HL-60 (cell line): ENCODE results near the gene NAXE.
A peak's percentile ranks its signal among the peaks of the same experiment; 100 is the strongest.

Experiments used
- DNase-seq, 2 experiments: peaks; one replicate each; pipeline ENCODE4 v3.0.0-alpha.2; 2010 to 2020; ENCODE audit warnings: low read depth in 1 of 2, low spot score in 1 of 2
- H3K27ac ChIP-seq: fragments of 250-450 bp; sonication (Bioruptor Pico); replicated peaks from 2 replicates; pipeline ENCODE4 v1.5.1; 2020; ENCODE audit warnings: mild to moderate bottlenecking, moderate library complexity
- H3K27me3 ChIP-seq: fragments of 250-450 bp; sonication (Bioruptor Pico); 2 replicates; pipeline ENCODE4 v1.5.1; 2021; ENCODE audit warnings: mild to moderate bottlenecking, moderate library complexity; ENCODE audit not compliant: insufficient read depth, poor library complexity, severe bottlenecking
- H3K4me3 ChIP-seq: replicated peaks from 2 replicates; pipeline ENCODE4 v1.5.1; 2011; ENCODE audit warnings: mild to moderate bottlenecking, control low read depth, low read length; ENCODE audit not compliant: insufficient read depth
- GABPA ChIP-seq: IDR thresholded peaks from 2 replicates; pipeline ENCODE4 v1.6.1; 2012; ENCODE audit warnings: low read depth
- POLR2AphosphoS5 ChIP-seq: IDR thresholded peaks from 2 replicates; pipeline ENCODE4 v1.6.1; 2012; ENCODE audit warnings: low read depth
- SPI1 ChIP-seq: IDR thresholded peaks from 2 replicates; pipeline ENCODE4 v1.6.1; 2012; ENCODE audit warnings: low read depth, mild to moderate bottlenecking, borderline replicate concordance
- TF ChIP-seq, protein P1 (sequence below): IDR thresholded peaks from one replicate; pipeline ENCODE4 v1.5.1; 2011; ENCODE audit warnings: low read length, control low read depth, inconsistent platforms; ENCODE audit not compliant: insufficient read depth
- TF ChIP-seq, protein P2 (sequence below): IDR thresholded peaks from 2 replicates; pipeline ENCODE4 v1.6.1; 2012; ENCODE audit warnings: low read depth; ENCODE audit not compliant: insufficient replicate concordance

Gene NAXE

DNA sequence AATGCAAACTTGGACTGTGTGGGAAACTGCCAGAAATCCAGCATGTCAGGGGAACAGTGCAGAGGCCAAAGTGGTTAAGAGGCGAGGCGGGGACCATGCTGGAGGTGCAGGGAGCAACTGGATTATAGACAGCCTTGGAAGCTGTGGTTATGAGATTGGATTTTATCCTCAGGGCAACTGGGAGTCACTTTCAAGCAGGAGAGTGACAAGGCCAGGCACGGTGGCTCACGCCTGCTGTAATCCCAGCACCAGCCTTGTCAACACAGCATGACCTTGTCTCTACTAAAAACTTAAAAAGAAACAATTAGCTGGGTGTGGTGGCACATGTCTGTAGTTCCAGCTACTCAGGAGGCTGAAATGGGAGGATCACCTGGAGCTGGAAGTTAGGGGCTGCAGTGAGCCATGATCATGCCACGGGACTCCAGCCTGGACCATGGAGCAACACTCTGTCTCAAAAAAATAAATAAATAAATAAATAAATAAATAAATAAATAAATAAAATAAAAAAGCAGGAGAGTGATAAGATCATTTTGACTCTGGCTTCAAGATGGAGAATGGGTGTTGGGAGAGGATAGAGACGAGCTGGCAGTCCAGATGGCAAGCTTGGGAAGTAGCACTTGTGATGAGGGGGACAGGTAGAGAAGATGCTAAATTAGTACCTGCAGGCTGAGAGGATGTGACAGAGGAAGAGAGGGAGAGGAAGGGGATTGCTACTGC, 31.2 kb downstream of the NAXE start:
- H3K27ac ChIP-seq = no peak overlapping the region
- DNase-seq = no peak
- H3K4me3 ChIP-seq = no peak overlapping the region
- TF ChIP-seq POLR2AphosphoS5 (no peak), SPI1 (no peak), GABPA (no peak)
- TF ChIP-seq, protein P1, sequence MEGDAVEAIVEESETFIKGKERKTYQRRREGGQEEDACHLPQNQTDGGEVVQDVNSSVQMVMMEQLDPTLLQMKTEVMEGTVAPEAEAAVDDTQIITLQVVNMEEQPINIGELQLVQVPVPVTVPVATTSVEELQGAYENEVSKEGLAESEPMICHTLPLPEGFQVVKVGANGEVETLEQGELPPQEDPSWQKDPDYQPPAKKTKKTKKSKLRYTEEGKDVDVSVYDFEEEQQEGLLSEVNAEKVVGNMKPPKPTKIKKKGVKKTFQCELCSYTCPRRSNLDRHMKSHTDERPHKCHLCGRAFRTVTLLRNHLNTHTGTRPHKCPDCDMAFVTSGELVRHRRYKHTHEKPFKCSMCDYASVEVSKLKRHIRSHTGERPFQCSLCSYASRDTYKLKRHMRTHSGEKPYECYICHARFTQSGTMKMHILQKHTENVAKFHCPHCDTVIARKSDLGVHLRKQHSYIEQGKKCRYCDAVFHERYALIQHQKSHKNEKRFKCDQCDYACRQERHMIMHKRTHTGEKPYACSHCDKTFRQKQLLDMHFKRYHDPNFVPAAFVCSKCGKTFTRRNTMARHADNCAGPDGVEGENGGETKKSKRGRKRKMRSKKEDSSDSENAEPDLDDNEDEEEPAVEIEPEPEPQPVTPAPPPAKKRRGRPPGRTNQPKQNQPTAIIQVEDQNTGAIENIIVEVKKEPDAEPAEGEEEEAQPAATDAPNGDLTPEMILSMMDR = no peak
- TF ChIP-seq, protein P2, sequence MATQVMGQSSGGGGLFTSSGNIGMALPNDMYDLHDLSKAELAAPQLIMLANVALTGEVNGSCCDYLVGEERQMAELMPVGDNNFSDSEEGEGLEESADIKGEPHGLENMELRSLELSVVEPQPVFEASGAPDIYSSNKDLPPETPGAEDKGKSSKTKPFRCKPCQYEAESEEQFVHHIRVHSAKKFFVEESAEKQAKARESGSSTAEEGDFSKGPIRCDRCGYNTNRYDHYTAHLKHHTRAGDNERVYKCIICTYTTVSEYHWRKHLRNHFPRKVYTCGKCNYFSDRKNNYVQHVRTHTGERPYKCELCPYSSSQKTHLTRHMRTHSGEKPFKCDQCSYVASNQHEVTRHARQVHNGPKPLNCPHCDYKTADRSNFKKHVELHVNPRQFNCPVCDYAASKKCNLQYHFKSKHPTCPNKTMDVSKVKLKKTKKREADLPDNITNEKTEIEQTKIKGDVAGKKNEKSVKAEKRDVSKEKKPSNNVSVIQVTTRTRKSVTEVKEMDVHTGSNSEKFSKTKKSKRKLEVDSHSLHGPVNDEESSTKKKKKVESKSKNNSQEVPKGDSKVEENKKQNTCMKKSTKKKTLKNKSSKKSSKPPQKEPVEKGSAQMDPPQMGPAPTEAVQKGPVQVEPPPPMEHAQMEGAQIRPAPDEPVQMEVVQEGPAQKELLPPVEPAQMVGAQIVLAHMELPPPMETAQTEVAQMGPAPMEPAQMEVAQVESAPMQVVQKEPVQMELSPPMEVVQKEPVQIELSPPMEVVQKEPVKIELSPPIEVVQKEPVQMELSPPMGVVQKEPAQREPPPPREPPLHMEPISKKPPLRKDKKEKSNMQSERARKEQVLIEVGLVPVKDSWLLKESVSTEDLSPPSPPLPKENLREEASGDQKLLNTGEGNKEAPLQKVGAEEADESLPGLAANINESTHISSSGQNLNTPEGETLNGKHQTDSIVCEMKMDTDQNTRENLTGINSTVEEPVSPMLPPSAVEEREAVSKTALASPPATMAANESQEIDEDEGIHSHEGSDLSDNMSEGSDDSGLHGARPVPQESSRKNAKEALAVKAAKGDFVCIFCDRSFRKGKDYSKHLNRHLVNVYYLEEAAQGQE = no peak
- H3K27me3 ChIP-seq = peaks cover 49% of the 10 kb centered on the region

DNA sequence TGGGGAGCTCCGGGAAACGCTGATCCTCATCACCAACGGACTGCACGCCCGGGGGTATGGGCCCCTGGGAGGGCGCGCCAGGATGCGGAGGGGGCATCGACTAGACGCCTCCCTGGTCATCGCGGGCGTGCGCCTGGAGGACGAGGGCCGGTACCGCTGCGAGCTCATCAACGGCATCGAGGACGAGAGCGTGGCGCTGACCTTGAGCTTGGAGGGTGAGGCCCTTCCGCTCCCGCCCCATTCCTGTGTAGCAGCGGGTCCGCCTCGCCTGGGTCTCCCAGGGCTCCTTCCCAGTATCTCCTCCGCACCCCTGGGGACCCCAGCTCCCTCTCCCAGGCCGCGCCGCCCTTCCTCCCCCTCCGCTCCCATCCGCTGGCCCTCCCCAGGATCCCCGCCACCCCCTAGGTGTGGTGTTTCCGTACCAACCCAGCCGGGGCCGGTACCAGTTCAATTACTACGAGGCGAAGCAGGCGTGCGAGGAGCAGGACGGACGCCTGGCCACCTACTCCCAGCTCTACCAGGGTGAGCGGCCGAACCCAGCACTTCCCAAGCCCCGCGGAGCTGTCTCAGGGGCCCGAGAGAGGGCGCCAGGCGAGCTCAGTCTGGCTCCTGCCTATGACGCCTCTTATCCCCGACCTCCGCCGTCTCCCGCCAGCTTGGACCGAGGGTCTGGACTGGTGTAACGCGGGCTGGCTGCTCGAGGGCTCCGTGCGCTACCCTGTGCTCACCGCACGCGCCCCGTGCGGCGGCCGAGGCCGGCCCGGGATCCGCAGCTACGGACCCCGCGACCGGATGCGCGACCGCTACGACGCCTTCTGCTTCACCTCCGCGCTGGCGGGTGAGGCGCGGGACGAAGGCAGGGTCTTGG, 32.6 kb downstream of the NAXE start:
- peak in 1 of 2 experiments; percentile 44 for DNase-seq

More for the DNA sequence above, 32.6 kb downstream of the NAXE start:
- Histone ChIP-seq H3K27me3 (peaks cover 45% of the 10 kb centered on the region), H3K27ac (no peak overlapping the region), H3K4me3 (peak overlapping the region; percentile 33)
- TF ChIP-seq GABPA (no peak), SPI1 (no peak), POLR2AphosphoS5 (no peak)
- TF ChIP-seq, protein P1 = peak; percentile 18
- TF ChIP-seq, protein P2 = no peak
